NCI-H345 treated with DMSO at 0.1 percent for 48 hours (cell line): ENCODE results near the gene SDE2.
"Not testable (repeated sequence)": the region's sequence is repeated elsewhere in the genome, so short reads cannot be mapped to it uniquely, and the experiment has no call there.

ENCODE experiments used
- DNase-seq: peaks from one replicate; lab custom pipeline; 2025; ENCODE audit not compliant: unreplicated experiment; lab: John Stamatoyannopoulos, UW

The SDE2 gene

GRCh38 chr1:225944951-225945350 lies 54.2 kb downstream of the SDE2 start:
- DNase-seq = no peak

- DNase-seq = no peak
Measured at GRCh38 chr1:225944387-225944786, 54.8 kb downstream of the SDE2 start.

- no peak for DNase-seq
Measured at GRCh38 chr1:225943582-225943981, 55.6 kb downstream of the SDE2 start.

- no peak for DNase-seq
Measured at GRCh38 chr1:225942574-225942973, 56.6 kb downstream of the SDE2 start.

- no peak for DNase-seq
Measured at GRCh38 chr1:225941942-225942222, 57.3 kb downstream of the SDE2 start.

GRCh38 chr1:225941187-225941941 lies 57.8 kb downstream of the SDE2 start, which contains the start of gene LEFTY2:
LEFTY2 (minus strand) TSS chr1:225941220; CDS start chr1:225941140, 80 bp downstream.
- no peak for DNase-seq

- no peak for DNase-seq
Measured at GRCh38 chr1:225940385-225941151, 58.6 kb downstream of the SDE2 start.

GRCh38 chr1:225939939-225940310 lies 59.2 kb downstream of the SDE2 start:
- DNase-seq = not testable (repeated sequence)

- not testable (repeated sequence) for DNase-seq
Measured at GRCh38 chr1:225939097-225939938, 59.8 kb downstream of the SDE2 start.

- no peak for DNase-seq
Measured at GRCh38 chr1:225937048-225937968, 61.8 kb downstream of the SDE2 start.

- DNase-seq = no peak
Measured at GRCh38 chr1:225936523-225936922, 62.6 kb downstream of the SDE2 start.

- not testable (repeated sequence) for DNase-seq
Measured at GRCh38 chr1:225936086-225936485, 63.1 kb downstream of the SDE2 start.

GRCh38 chr1:225934711-225935110 lies 64.4 kb downstream of the SDE2 start:
- DNase-seq = no peak

- DNase-seq = no peak
Measured at GRCh38 chr1:225933072-225933471, 66.1 kb downstream of the SDE2 start.
